Inflammatory macrophage (primary cell): Measurements from ENCODE around the gene PHF10.
"Not testable (repeated sequence)": the region's sequence is repeated elsewhere in the genome, so short reads cannot be mapped to it uniquely, and the experiment has no call there.

Source experiments
- DNase-seq, 2 donors: peaks; one replicate each; pipeline ENCODE4 v3.0.0-alpha.2; 2020 to 2022
- total RNA-seq, 18 experiments: gene quantifications; one replicate each; lab custom pipeline; 2026; ENCODE audit warnings: mixed read lengths in 6 of 18, inconsistent platforms in 2 of 18; lab: John Stamatoyannopoulos, UW

The PHF10 gene
- total RNA-seq, result 11.5 to 37.8 (median 27.3) reads per million in 18 experiments

DNA sequence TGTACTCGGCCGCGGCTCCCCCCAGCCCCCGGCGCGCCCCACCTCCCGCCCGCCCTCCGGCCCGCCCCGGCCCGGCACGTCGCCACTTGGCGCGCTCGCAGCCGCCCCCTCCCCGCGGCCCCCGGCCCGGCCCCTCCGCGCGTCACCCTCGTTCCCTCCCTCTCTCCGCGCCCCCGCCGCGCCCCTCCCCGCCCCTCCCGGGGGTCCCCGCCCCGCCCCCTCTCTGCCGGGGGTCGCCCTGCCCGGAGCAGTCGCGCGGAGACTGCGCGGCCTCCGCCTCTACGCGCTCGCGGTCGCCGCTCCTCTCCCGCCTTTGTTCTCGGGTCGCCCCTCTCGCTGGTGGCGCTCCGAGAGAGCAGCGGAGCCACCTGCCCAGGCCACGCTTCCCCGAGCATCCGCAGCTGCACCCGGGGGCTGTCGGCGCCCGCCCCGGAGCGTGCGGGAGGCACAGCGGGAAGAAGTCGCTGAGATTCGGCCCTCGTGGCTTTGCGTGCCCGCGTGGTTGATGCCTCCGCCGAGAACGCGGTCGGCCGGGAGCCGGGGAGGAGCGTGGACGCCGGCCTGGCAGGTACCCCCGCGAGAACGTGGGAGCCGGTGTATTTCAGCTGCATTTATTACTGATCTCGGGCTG is at the start of gene PHF10:
PHF10 (minus strand) TSS at position 7 of the 631 bp plus-strand sequence. CDS start 569 bp downstream, outside the sequence.
- peak in 1 of 2 donors; percentile 28 for DNase-seq

GRCh38 chr6:169766921-169767736 is 42.8 kb upstream of the PHF10 start:
- DNase-seq, result no peak

DNA sequence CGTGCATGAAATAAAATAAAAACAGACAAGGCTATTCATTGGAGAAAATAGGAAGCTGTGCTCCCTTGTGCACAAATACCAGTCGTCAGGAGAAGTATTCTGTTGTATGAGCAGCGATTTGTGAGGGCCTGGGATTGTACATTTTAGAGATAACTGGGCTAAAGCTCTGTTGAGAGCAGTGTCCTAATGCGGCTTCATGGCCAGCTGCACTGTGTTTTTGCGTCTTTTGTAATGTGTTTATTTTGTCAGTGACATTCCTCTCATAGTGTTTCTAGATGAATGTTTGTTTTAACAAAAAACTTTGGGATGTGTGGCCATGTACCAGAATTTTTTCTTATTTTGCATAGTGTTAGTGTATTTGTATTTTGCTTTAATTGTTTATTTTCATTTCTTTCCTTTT is 41.9 kb upstream of the PHF10 start:
- DNase-seq, result no peak

DNA sequence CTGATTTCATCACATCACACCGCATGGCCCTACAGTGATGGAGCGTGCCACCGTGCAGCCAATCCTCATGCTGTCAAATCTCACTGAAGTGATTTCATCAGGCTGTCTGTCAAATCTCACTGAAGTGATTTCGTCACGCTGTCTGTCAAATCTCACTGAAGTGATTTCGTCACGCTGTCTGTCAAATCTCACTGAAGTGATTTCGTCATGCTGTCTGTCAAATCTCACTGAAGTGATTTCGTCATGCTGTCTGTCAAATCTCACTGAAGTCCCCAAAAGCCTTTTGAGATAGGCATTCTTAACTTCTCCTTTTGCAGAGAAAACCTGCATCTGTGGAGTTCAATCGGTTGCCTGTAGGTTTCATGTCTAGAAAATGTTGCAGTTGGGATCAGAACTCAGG is 41.5 kb upstream of the PHF10 start:
- not testable (repeated sequence) for DNase-seq

DNA sequence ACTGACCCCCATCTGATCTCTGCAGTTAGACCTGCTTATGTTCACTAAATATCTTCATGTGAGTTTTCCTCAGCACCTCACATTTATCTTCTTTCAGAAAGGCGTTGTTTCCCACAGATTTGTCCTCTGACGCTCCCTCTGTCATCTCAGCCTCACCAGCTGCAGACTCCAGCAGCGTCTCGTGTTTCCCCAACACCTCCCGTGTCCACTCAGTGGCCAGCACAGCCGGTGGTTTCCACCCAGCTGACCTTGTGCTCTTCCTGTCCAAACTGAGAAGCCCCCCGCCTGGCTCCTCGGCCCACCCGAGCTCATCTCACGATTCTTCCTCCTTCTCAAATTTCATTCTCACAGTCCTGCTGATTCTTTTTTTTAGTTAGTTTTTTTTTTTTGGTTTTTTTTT is 39.6 kb upstream of the PHF10 start:
- no peak for DNase-seq

GRCh38 chr6:169763308-169763707 is 39.0 kb upstream of the PHF10 start:
- no peak for DNase-seq

GRCh38 chr6:169755162-169755561 is 30.9 kb upstream of the PHF10 start:
- no peak for DNase-seq

DNA sequence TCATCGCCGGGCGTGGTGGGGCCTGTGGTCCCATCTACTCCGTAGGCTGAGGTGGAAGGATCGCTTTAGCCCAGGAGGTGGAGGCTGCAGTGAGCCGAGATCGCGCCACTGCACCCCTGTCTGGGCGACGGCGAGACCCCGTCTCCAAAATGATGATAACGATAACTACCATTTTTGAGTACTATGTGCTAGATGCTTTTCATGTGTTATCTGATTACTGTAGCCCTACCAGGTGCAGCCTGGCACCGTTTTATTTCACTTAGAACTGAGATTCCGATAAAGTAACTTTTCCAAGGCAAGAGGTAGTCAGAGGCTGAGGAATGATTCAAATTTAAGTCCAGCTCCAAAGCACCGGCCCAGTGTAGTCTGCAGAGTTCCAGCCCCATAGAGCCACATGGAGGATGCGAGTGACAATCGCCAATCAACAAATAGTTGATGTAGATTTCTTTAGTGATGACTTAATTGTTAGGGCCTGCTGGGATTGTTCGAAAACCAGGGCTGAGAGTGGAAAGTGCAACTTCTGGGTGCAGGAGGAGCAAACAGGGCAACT is 27.8 kb upstream of the PHF10 start:
- peak; percentile 4 to 6 for DNase-seq

DNA sequence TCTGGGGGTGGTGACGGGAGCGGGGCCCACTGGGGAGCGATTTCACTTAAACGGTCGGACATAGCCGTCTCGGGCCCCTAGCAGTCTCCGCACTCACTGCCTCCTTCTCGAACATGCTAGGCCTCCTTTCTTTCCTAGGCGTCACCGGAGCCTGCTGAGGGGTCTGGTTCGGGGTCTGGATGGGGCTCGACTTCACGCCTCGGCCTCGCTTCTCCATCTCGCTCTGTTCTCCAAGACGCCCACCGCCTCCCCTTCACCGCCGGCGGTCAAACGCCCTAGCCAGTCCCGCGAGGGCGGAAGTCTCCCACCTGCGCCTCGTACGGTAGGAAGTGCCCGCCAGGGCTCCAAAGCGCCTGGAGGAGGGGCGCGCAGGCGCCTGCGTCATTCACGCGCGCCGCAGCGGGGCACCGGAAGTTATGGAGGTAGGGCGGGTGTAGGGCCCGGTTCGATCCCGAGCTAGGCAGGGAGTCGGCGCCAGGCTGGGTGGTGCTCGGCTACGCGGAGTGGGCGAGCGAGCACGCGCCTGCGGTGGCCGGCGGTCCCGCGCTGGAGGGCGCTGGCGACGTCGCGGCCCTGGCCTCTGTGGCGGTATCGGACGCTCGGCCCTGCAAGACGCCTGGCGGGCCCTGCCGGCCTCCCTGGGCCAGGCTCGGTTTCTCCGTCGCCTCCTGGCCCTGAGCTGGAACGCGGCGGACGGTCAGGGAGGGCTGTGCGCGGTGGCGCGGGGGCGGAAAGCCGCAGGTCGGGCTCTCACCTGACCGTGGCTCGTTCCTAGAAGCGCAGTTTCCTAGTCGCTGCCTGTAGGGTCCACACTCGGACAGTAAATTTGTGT is 27.2 kb upstream of the PHF10 start, which contains the start of the genes DYNLT2 and ERMARD:
DYNLT2 (minus strand) TSS at position 331 of the 832 bp plus-strand sequence; CDS start at position 217, 114 bp downstream.
ERMARD (plus strand) TSS at position 381 of the 832 bp plus-strand sequence; CDS start at position 417, 36 bp downstream.
- peak; percentile 96 to 97 for DNase-seq

DNA sequence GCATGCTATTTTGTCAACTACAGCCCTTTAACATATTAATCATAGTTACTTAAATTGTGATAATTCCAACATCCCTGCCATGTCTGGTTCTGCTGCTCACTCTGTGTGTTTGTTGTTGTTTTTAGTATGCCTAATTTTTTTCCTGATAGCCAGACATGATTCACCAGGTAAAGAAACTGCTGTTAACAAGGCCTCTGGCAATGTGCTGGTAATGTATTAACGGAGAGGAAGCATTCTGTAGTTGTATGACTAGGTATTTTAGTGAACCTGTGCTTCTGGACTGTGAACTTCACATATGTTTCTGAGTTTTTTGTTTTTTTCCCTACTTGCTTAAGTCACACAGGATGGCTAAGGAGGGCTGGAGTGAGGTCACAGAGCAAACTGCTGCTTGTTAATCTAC is 22.3 kb upstream of the PHF10 start:
- no peak for DNase-seq

- DNase-seq, result no peak
Observed at GRCh38 chr6:169745405-169745804, 21.1 kb upstream of the PHF10 start.

- DNase-seq, result no peak
Observed at GRCh38 chr6:169741344-169741743, 17.0 kb upstream of the PHF10 start.

GRCh38 chr6:169738976-169739529 is 14.8 kb upstream of the PHF10 start:
- no peak for DNase-seq

DNA sequence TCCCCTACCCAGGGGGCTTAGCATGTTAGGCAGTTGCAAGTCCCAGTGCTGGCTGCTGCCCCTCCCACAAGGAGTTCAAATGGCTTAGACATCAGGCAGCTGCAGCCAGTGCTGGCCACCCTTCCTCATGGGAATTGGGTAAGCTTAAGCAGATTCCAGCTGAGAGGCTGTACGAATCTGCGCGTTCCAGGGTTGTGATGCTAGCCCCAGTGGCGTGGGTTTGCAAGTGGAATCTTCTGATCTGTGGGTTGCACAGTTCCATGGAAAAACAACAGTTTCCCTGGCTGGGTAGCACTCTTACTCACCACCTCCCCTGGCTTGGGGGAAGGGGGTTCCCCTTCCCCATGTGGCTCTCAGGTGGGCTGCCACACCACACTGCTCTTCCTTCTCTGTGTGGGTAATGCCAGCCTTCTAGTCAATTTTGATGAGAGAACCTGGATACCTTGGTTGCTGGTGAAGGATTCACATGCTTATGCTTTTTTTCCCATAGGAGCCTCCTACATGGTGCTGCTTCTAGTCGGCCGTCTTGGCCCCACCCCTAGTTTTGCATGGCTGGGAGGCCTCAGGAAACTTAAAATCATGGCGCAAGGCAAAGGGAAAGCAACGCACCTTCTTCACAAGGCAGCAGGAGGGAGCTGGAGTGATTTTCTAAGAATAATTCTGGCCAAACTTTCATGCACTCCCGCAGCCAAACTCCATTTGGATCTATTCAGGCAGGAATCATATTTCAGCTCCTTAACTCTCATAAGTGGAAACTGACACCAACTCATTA is 14.1 kb upstream of the PHF10 start:
- no peak for DNase-seq

- DNase-seq, result no peak
Observed at GRCh38 chr6:169729961-169730360, 5.7 kb upstream of the PHF10 start.

DNA sequence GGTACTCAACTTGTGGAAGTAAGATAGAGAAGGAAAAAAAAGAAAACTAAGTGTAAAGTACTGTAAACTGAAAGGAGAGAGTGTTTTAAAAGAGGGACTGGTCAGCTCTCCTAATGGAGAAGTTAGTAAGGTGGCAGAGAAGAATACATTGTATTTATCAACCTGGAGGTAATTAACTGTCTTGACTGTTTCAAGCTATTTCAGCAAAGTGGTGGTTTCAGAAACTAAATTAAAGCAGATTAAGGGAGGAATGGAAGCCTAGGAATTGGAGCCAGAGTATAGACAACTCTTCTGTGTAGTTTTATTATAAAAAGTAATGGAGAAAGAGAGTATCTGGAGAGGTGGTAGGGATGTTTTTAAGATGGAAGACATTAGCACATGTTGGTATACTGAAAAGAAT is 2.7 kb upstream of the PHF10 start:
- DNase-seq, result no peak

- no peak for DNase-seq
Observed at GRCh38 chr6:169726049-169726400, 1.7 kb upstream of the PHF10 start.

GRCh38 chr6:169725125-169726048 is 1.1 kb upstream of the PHF10 start:
- peak; percentile 13 to 39 for DNase-seq

GRCh38 chr6:169723991-169724493 is 258 bp downstream of the PHF10 start:
- DNase-seq, result peak in 1 of 2 donors; percentile 43
